IPS DF 19.7 (cell line): Measurements from ENCODE around the gene ABCD3.

ENCODE experiments used
- DNase-seq: peaks from one replicate; pipeline ENCODE4 v3.0.0-alpha.2; 2013; ENCODE audit warnings: low read depth, low spot score

The ABCD3 gene

GRCh38 chr1:94462606-94463005 lies 44.4 kb downstream of the ABCD3 start:
- DNase-seq, result no peak

GRCh38 chr1:94463056-94463764 lies 45.0 kb downstream of the ABCD3 start:
- DNase-seq, result no peak

DNA sequence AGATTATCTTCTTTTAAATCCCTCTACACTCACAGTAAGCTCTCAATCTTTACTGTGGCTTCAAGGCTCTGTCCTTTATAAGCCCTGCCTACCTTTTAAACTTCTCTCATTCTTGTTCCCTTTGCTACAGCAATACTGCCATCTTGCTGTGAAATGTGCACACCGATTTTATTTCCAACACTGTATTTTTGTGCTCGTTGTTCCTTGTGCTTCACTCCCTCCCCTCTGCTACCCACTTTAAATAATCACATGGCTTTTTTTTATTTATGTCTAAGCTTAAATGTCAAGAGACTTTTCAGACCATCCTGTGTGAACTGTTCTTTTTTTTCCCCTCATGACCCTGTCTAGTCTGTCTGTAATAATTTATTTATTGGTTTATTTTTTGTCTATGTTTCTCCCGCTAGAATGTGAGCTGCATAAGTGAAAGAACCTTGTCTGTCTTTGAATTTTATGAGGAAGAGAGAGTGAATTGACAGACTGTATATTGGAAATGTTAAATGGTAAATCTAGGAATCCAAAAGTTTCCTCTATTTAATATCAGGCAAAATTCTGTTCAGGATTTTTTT lies 45.7 kb downstream of the ABCD3 start:
- peak; percentile 7 for DNase-seq

DNA sequence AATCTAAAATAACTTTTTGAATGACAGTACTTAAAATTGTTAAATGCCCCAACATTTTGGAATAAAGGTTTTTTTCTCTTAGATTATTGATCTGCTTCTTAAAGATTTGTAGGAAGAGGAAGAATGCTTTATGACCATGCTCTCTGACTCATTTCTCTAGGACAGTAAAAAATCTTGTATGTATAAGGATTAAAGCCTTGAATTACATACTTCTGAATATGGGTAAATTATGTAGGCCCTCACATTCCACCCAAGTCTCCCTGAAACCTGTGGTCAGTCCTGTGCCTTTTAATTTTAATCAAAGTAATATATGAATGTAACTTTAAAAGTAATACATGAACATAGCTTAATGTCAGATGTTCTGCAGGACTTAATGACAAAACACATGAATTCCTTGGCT lies 50.5 kb downstream of the ABCD3 start:
- DNase-seq, result no peak

GRCh38 chr1:94471271-94471670 lies 53.1 kb downstream of the ABCD3 start:
- no peak for DNase-seq

DNA sequence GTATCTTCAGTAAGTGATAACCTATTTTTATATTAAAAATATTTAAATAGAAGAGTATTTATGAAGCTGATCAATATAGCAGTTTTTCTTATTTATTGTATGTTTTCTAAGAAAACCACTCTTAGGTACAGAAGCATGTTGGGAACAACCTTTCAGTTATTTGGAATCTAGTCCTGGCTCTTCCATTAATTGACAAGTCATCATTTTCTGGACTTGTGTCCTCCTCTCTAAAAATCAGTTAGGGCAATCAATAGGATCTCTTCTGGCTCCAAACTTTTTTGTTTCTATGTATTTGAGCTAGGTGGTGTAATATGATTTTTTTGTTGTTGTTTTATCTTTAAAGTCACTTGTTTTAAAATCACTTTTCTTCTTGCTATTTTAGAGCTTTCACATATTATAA lies 57.0 kb downstream of the ABCD3 start:
- DNase-seq, result no peak

- DNase-seq, result no peak
Observed at GRCh38 chr1:94479682-94480081, 61.5 kb downstream of the ABCD3 start.

DNA sequence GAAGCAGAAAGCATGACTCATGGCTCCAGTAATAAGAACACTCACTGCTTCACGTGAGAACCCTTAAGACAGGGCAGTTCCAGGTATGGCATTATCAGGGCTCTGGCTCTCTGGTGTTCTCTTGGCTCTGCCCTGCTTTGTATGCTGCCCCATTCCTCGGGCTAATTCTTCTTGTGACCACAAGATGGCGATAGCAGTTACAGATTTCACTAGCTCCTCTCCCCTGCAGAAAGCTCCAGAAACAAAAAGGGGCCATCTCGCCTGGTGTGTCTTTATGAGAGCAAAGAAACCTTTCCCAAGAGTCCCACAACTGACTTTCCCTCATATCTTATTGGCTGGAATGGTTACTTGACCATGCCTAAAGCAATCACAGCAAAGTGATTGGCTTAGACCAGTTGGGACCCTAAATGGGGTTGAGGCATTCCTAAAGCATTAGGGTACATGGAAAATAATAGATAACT lies 63.3 kb downstream of the ABCD3 start:
- peak; percentile 70 for DNase-seq

DNA sequence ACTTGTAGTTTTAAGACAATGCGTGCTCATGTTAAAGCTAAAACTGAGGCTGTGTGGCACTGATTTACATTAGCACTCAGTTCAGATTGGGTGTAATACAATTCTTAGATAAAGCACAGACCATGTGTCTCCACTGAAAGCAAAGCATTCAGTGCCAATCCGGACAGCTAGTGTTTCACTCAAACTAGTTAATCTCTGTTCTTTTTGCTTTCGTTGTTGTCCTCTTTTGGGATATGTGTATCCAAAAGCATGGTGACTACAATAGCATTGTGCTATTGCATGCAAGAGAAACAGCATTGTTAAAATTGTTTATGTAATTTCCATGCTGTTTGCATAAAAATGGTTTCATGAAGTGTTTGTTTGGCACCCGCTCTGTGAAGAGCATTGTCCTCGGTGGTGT lies 68.8 kb downstream of the ABCD3 start:
- DNase-seq, result no peak

DNA sequence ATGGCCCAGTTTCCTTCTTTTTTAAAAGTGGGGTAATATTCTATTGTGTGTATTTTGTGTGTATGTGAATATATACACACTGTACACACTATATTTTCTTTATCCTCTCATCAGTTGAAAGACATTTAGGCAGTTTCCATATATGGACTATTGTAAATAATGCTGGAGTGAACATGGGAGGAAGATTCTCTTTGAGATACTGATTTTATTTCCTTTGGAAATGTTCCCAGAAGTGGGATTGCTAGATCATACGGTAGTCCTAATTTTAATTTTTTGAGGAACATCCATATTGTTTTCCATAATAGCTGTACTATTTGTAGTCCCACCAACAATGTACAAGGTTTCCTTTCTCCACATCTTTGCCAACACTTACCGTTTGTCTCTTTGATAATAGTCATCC lies 72.4 kb downstream of the ABCD3 start:
- DNase-seq, result no peak

DNA sequence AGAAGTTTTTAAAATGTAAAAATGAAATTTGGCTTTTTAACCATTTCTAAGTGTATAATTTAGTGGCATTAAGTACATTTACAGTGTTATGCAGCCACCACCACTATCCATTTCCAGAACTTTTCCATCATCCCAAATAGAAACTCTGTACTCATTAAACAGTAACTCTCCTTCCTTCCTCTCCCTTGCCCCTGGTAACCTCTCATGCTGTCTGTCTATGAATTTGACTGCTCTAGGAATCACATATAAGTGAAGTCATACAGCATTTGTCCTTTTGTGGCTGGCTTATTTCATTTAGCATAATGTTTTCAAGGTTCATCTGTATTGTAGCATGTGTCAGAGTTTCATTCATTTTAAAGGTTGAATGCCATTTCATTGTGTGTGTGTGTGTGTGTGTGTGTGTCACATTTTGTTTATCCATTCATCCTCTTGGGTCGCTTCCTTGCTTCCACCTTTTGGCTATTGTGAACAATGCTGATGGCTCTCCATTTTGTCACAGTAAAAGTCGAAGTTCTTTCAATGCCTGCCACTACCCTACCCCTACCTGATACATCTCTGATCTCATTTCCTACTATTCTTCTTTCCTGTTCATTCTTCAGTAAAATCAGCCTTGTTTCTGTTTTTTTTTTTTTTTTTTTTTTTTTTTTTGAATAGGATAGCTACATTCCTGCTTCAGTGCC lies 78.0 kb downstream of the ABCD3 start:
- DNase-seq, result no peak

- DNase-seq, result no peak
Observed at GRCh38 chr1:94501426-94501825, 83.2 kb downstream of the ABCD3 start.

DNA sequence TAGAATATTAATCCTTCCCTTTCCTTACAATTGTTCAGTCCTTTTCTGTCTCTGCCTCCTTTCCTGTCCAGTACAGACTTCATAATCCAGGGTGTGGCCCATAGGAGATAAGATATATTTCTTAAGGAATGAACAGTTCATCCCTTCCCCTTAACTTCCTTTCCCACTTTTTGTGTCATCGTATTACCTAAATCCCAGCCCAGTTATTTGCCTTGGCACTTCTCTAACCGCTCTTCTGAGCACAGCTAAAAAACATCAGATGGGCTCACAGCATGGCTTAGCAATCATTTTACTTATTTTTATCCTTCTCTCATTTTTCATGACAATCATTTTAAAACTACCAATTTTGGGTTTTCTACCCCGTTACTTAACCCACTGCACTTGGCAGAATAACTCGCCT lies 83.7 kb downstream of the ABCD3 start:
- DNase-seq, result no peak

DNA sequence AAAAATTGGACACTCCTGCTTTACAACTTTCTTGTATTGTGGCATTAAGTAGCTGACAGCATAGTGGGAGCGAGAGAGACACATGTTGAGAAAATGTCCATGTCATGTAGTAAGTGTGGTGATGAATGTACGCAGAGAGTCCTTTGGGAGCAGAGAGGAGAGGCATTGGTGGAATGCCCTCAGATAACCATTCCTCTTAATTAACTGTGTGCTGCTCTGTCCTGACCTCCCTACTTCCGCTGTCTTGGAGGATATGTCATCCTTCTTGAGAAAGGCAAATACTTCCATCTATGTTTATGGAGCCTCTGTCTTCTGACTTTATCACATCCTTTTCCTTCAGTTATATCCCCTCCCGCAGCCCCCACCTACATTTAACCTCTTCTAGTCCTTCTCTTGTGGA lies 85.0 kb downstream of the ABCD3 start:
- no peak for DNase-seq

DNA sequence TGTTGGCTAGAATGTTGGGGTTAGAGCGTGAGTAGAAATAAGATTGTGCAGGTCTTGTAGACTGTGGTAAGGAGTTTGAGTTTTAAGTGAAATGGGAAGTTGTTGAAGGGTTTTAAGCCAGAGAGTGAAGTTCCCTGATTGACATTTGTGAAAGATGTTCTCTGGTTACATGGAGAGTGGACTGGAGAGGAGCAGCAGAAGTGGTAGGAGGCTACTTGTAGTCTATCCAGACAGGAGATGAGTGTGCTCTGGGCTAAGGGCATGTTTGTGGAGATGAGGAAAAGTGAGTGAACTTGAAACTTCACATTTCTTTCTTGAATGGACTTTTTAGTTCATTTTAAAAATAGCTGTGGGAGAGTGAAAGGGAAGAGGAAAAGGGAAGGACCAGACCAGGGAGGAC lies 86.4 kb downstream of the ABCD3 start:
- DNase-seq, result no peak

DNA sequence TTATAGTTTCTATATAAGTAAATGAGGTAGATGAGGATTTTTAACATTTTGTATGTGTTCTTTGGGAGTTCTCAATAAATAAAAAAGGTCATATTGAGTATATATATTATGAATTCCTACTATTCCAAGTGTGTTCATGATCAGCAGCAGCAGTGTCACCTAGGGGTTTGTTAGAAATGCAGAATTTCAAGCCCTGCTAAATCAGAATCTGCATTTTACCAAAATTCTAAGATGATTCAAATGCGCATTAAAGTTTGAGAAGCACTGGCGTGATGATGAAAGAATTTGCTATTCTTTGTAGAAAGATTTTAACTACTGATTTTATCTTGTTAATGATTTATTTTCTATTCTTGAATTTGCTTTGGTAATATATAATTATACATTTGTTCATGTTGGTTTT lies 94.6 kb downstream of the ABCD3 start:
- DNase-seq, result no peak

GRCh38 chr1:94514095-94514727 lies 96.0 kb downstream of the ABCD3 start:
- no peak for DNase-seq

DNA sequence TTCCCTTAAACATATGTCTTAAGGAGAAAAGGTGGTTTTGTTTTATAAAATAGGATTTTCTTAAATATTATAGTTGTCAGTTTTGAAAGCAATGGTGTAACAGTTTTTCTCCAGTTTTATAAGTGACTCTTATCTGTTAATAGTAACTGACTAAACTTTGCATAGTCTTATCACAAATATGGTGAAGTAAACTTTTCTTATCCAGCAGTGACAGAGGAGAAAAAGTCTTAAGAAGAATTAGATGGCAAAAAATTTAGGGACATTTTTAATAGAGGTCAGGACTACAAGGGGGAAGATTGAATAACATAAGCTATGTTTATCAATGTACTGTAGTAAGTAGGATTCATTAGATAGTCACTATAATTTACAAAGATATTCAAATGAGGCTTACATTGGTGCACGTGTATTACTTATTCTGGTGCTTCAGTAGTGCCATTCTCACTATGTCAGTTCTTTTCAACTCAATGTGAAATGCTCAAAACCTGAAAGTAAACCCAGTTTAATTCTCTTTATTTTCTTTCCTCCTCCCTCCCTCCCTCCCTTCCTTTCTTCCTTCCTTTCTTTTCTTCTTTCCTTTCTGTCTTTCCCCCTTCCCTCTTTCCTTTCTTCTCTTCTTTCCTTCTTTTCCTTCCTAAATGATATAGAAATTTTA lies 97.2 kb downstream of the ABCD3 start:
- DNase-seq, result no peak

GRCh38 chr1:94519351-94519750 lies 101.2 kb downstream of the ABCD3 start:
- DNase-seq, result no peak

- DNase-seq, result no peak
Observed at GRCh38 chr1:94522304-94522703, 104.1 kb downstream of the ABCD3 start.

DNA sequence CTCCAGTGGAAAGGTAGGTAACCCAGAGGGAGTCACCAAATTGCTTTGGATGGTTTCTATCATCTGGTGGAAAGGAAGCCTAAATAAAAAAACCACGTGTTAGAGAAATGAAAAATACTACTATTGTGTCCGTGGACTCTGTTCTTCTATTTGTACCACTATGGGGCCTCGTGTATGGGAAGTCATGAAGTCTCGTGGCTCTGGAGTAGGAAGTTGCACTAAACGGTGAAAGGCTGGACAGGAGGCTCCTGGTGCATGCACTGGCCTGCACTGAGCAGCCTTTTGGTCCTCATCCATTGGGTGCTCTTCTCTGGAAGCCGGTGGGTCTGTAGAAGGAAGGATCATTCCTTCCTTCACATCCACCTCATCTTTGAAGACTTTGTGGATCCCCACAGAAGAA lies 106.3 kb downstream of the ABCD3 start:
- no peak for DNase-seq
